ENCODE measurements around the gene CNTNAP5. TPM values are rescaled to one million over a fixed set of nuclear protein-coding genes. Genes with fewer than 3 reads are reported as not detected.
A peak's percentile ranks its signal among the peaks of the same experiment; 100 is the strongest.

The CNTNAP5 gene
- total and polyA plus RNA-seq, 2 of the 8 experiments (the other 6 are each of a cell fraction or from before 2014, with no cell fraction given) = 0.11 to 0.76 TPM

DNA sequence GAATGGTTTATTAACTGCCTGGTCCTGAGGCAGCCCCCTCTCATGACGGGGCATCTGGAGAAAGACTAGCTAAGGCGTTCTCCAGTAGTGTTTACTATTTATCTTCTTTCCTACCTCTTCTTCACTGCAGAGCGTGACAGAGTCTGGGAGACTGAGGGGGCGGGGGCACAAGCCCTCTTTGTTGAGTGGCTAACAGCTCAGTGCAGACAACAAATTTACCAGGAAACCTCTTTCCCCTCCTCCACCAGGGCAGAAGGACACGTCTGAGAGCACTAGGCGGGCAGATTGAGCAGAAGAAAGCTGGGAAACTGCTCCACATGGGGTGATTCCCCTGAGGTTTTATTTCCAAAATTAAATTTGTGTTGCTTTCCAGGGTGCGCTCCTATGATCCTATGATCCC lies 322.1 kb downstream of the CNTNAP5 start:
- TF ChIP-seq GTF2F1 (IDR thresholded peaks at IDR 0.05; ENCODE audit: borderline replicate concordance, low read depth, low read length) = no peak
- TF ChIP-seq BCL11A (IDR thresholded peaks at IDR 0.05; ENCODE audit: low read depth in 2 of 2, low read length in 2 of 2) = no peak
- TF ChIP-seq CBX8 (IDR thresholded peaks at IDR 0.05; ENCODE audit: borderline replicate concordance, low read depth, low read length) = no peak
- no peak for TF ChIP-seq KDM1A (IDR thresholded peaks at IDR 0.05; ENCODE audit: borderline replicate concordance, low read length)
- no peak for TF ChIP-seq KDM5A (IDR thresholded peaks at IDR 0.05; ENCODE audit: low read length)
- TF ChIP-seq YY1 (IDR thresholded peaks at IDR 0.05; ENCODE audit: low read depth, low read length) = no peak
- TF ChIP-seq POU5F1 (IDR thresholded peaks at IDR 0.05; ENCODE audit: low read depth, low read length) = no peak
- TF ChIP-seq RNF2 (IDR thresholded peaks at IDR 0.05; ENCODE audit: borderline replicate concordance, low read depth, low read length, missing control alignments, poor library complexity, severe bottlenecking) = no peak
- TF ChIP-seq CBX5 (IDR thresholded peaks at IDR 0.05; ENCODE audit: low read depth, low read length) = no peak
- TF ChIP-seq CREB1 (IDR thresholded peaks at IDR 0.05) = no peak
- TF ChIP-seq NRF1 (IDR thresholded peaks at IDR 0.05; ENCODE audit: low read depth, low read length) = no peak
- Histone ChIP-seq H2BK15ac (ENCODE audit: low read length) (no peak overlapping the region), H2BK12ac (ENCODE audit: low read depth, low read length) (no peak overlapping the region), H3K9ac (replicated peaks in 1 of 4; ENCODE audit: extremely low read depth in 1 of 4, low read depth in 3 of 4, low read length in 3 of 4) (no peak overlapping the region), H3K79me2 (ENCODE audit: control insufficient read depth in 1 of 2, insufficient read depth in 2 of 2, low read length in 2 of 2) (no peaks in the 10 kb centered on the region), H2BK5ac (ENCODE audit: low read depth, low read length) (no peak overlapping the region), H4K91ac (replicated peaks; ENCODE audit: insufficient read length, low read length) (no peak overlapping the region), H4K8ac (ENCODE audit: extremely low read depth, insufficient read depth, low read length) (peak overlapping the region; percentile 28; the same call in 1 of the 2 replicates), H2AFZ (ENCODE audit: low read length) (peak overlapping the region; percentile 62; the same call in 1 of the 2 replicates), H3K4me3 (ENCODE audit: extremely low read depth in 1 of 4, insufficient read depth in 2 of 4, low read depth in 3 of 4, low read length in 4 of 4) (no peak overlapping the region), H4K5ac (ENCODE audit: insufficient read length, low read depth, low read length) (no peak overlapping the region), H3K56ac (replicated peaks; ENCODE audit: insufficient read length, low read depth, low read length) (no peak overlapping the region), H3K27ac (ENCODE audit: low read depth, low read length) (no peak overlapping the region), H3K23me2 (ENCODE audit: low read depth, low read length) (no peaks in the 10 kb centered on the region), H3K4ac (replicated peaks; ENCODE audit: insufficient read length, low read depth, low read length) (no peak overlapping the region), H3K9me3 (ENCODE audit: insufficient read depth in 2 of 2, low read depth in 1 of 2, low read length in 1 of 2) (no peaks in the 10 kb centered on the region), H4K20me1 (replicated peaks in 1 of 2; ENCODE audit: control insufficient read depth in 1 of 2, insufficient read depth in 2 of 2, low read length in 2 of 2) (no peaks in the 10 kb centered on the region), H3K4me1 (replicated peaks in 1 of 4; ENCODE audit: control insufficient read depth in 3 of 4, insufficient read depth in 4 of 4, low read length in 3 of 4) (no peaks in the 10 kb centered on the region), H3K18ac (ENCODE audit: extremely low read depth, low read length) (no peak overlapping the region), H2BK120ac (replicated peaks; ENCODE audit: low read depth, low read length) (no peak overlapping the region), H3K79me1 (ENCODE audit: low read depth, low read length) (no peaks in the 10 kb centered on the region), H2AK5ac (ENCODE audit: low read depth, low read length) (no peak overlapping the region), H3K23ac (ENCODE audit: insufficient read length) (no peak overlapping the region), H3K27me3 (replicated peaks in 1 of 4; ENCODE audit: control insufficient read depth in 3 of 4, extremely low read depth in 1 of 4, insufficient read depth in 3 of 4, low read length in 3 of 4) (no peaks in the 10 kb centered on the region), H3K14ac (ENCODE audit: insufficient read length) (no peak overlapping the region), H3K4me2 (ENCODE audit: insufficient read depth in 1 of 2, low read depth in 2 of 2, low read length in 2 of 2) (no peak overlapping the region), H3K36me3 (ENCODE audit: control insufficient read depth in 2 of 4, insufficient read depth in 4 of 4, low read length in 3 of 4) (no peaks in the 10 kb centered on the region), H2BK20ac (ENCODE audit: low read length) (no peak overlapping the region)
- DNase-seq (ENCODE audit: low read depth in 1 of 2, low spot score in 2 of 2) = no peak
- 83% methylated on average over 7 of the region's 7 CpGs; no CpG with 5 or more reads in 1 of the 2 experiments for whole genome bisulfite sequencing, 2 experiments (ENCODE audit: extremely low coverage in 1 of 2, insufficient coverage in 1 of 2, insufficient read length in 1 of 2, insufficient replicate concordance in 2 of 2, low coverage in 1 of 2, low lambda C conversion rate in 2 of 2, missing lambda C conversion rate in 1 of 2)
- ChIA-PET CTCF (ENCODE audit: partially characterized antibody) (no interaction called here), POLR2A (ENCODE audit: partially characterized antibody) (no interaction called here)
- FAIRE-seq = no peak

Measured in H1 (cell line).